ENCODE data around the gene IMMP2L.
"Not testable (repeated sequence)": the region's sequence is repeated elsewhere in the genome, so short reads cannot be mapped to it uniquely, and the experiment has no call there.

Gene IMMP2L

DNA sequence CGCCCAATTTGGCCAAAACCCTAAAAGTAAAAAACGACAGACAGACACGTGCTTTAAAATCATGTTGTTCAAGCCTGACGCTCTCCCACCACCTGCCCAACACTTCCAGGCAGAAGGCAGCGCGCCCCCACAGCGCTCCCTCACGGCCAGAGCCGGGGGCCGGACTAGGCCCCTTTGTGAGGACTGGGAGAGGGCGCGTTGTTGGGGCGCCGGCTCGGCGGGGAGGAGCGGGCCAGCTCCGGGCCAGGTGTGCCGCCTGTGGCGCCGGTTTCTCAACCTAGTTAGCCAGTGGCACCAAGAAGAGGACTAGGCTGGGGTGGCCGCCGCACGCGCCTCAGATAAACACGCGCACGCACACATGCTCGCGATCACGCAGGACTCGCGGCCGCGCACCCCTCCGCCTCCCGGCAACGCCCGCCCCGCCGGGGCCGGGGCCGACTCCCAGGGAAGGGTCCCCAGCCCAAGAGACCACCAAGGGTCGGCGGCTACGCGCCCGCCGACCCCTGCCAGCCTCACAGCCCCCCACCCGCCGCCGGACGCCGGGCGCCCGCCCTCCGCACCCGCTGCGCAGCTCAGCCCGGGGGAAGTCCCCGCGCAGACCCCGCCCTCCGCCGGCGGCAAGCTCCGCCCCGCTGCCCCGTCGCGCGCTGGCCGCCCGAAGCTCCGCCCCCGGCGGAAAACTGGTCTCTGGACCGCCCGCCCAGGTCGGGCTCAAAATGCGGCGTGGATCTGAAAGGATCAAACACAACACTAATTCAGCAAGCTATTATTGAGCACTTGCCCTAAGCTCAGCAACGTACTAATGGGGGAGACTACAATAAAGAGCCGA, at the start of gene IMMP2L:
Gene IMMP2L, minus strand, starts transcription at position 589 of the 829 bp plus-strand sequence.
- peak; percentile 82 for DNase-seq

- not testable (repeated sequence) for DNase-seq
These were observed 47.4 kb upstream of the IMMP2L start for GRCh38 chr7:111609483-111610254.

- DNase-seq, result no peak
These were observed 45.3 kb upstream of the IMMP2L start for GRCh38 chr7:111607621-111608020.

DNA sequence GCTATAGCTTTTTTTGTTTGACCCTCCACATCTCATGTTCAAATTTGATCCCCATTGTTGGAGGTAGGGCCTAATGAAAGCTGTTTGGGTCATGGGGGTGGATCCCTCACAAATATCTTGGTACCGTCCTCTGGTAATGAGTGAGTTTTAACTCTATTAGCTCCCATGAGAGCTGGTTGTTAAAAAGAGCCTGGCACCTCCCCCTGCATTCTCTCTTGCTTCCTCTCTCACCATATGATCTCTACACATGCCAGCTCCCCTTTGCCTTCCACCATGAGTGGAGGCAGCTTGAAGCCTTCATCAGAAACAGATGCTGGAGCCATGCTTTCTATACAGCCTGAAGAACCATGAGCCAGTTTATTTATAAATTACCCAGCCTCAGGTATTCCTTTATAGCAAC, 43.0 kb upstream of the IMMP2L start:
- DNase-seq, result no peak

DNA sequence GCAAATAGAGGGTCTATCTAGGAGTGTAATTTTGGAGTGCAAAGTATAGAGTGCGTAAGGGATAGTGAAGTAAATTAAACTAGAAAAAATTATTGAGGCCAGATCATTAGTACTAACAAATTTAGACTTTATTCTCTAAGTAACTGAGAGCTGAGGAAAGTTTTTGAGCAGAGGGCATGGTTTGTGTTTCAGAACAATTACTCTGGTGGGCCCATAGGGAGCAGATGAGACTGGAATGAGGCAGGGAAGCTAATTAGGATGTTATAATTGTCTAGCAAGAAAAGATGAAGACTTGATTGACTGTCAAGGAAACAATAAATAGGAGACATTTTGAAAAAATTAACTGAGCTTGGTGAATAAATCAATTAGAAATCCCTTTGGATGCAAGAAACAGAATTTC, 37.8 kb upstream of the IMMP2L start:
- DNase-seq, result no peak

DNA sequence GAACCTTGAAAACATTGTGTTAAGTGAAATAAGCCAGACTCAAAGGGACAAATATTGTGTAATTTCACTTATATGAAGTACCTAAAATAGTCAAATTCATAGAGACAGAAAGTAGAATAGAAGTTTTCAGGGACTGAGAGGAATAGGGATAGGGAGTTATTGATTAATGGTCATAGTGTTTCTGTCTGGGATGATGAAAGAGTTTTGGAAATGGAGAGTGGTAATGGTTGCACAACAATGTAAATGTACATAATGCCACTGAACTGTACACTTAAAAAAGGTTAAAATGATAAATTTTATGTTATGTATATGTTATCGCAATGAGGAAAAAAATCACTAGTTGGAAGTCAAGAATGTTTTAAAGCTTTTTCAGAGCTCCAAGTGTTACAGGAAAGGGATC, 33.5 kb upstream of the IMMP2L start:
- no peak for DNase-seq

- no peak for DNase-seq
These were observed 32.3 kb upstream of the IMMP2L start for GRCh38 chr7:111594602-111595001.

GRCh38 chr7:111593343-111593742, 31.1 kb upstream of the IMMP2L start:
- DNase-seq, result no peak

DNA sequence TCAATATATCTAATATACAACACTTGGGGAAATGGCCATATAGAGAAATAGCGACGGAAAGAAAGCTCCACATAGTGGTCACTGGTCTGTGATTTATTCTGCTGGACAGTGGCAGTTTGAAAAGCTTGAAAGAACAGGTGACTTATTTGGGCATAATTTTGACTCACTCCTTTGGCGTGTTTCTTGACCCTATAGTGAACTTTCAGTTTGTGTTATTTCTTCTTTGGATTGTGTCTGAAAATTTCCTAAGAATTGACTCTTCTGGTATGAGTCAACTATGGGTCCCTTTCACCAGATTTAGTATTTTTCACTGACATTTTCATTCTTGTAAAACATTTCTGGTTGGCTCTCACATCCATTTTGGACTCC, 25.8 kb upstream of the IMMP2L start:
- no peak for DNase-seq

- DNase-seq, result no peak
These were observed 25.2 kb upstream of the IMMP2L start for GRCh38 chr7:111587410-111588064.

GRCh38 chr7:111586711-111587409, 24.6 kb upstream of the IMMP2L start:
- DNase-seq, result no peak

DNA sequence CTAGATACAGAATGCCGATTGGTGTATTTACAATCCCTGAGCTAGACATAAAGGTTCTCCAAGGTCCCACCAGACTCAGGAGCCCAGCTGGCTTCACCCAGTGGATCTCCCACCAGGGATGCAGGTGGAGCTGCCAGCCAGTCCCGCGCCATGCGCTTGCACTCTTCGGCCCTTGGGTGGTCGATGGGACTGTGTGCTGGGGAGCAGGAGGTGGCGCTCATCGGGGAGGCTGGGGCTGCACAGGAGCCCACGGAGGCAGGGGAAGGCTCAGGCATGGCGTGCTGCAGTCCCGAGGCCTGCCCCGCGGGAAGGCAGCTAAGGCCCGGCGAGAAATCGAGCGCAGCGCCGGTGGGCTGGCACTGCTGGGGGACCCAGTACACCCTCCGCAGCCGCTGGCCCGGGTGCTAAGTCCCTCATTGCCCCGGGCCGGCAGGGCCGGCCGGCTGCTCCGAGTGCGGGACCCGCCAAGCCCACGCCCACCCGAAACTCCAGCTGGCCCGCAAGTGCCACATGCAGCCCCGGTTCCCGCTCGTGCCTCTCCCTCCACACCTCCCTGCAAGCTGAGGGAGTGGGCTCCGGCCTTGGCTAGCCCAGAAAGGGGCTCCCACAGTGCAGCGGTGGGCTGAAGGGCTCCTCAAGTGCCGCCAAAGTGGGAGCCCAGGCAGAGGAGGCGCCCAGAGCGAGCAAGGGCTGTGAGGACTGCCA, 19.6 kb upstream of the IMMP2L start:
- DNase-seq, result not testable (repeated sequence)

DNA sequence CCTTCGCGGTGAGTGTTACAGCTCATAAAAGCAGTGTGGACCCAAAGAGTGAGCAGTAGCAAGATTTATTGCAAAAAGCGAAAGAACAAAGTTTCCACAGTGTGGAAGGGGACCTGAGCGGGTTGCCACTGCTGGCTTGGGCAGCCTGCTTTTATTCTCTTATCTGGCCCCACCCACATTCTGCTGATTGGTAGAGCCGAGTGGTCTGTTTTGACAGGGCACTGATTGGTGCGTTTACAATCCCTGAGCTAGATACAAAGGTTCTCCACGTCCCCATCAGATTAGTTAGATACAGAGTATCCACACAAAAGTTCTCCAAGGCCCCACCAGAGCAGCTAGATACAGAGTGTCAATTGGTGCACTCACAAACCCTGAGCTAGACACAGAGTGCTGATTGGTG, 18.9 kb upstream of the IMMP2L start:
- not testable (repeated sequence) for DNase-seq

DNA sequence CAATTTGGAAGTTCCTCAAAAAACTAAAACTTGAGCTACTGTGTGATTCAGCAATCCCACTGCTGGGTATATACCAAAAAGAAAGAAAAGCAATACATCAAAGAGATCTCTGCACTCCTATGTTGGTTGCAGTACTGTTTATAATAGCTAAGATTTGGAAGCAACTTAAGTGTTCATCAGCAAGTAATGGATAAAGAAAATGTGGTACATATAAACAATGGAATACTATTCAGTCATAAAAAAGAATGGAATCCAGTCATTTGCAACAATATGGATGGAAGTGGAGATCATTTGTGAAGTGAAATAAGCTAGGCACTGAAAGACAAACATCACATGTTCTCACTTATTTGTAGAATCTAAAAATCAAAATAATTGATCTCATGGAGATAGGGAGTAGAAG, 16.5 kb upstream of the IMMP2L start:
- DNase-seq, result no peak

DNA sequence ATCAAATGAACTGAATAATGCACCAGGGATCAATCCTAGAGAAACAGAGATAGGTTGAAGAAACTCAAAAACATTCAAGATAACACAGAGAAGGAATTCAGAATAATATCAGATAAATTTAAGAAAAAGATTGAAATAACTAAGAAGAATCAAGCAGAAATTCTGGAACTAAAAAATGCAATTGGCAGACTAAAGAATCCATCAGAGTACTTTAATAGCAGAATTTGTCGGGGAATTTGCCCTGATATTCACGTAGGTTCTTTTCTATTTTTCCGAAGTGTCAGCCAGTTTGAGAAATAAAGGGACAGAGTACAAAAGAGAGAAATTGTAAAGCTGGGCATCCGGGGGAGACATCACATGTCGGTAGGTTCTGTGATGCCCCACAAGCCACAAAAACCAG, 9.4 kb upstream of the IMMP2L start:
- DNase-seq, result no peak

DNA sequence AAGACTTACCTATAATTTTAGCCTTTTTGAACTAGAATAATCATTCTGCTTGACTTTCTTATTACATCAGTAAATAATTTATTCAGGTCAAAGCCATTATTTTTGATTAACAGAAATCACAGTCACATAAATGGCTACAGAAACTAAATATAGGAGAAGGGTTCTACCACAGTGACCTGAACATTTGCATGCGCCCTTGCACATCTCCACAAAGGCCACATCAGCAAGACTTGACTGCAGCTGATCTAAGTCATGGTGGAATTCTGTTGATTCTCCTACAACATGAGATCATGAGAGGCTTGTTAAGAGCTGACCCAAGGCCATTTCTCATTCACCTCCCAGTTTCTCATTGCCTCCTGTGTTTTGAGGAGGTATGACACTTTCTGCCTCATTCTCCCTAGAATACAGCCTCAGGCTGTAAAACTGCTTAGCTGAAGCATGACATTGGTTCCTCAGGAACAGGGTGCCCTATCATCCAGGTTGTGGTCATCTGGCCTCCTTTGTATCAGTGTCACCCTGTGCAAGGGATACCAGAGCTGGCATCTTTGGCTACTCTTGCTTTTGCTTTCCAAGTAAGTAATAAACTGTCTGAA, 6.7 kb upstream of the IMMP2L start:
- no peak for DNase-seq

- DNase-seq, result no peak
These were observed 6.1 kb upstream of the IMMP2L start for GRCh38 chr7:111568419-111568818.

DNA sequence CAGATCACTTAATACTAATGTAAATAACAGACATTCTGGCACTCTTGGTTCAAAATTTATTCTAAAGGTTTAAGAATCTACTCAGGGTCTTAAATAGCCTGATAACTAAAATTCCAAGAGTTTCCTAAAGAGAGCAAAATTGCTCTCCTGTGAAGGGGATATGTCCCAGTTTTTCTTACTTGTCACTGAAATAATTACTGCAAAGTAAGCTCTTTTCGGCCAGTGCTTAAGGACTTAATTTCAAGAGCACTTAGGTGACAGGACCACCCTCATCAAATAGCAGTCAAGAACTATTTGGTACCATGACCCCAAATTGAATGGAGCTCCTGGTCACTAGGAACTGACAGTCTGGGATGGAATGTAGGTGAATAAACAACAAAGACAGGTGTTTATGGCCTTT, 1.8 kb upstream of the IMMP2L start:
- DNase-seq, result no peak

- no peak for DNase-seq
These were observed 713 bp downstream of the IMMP2L start for GRCh38 chr7:111561654-111561903.

DNA sequence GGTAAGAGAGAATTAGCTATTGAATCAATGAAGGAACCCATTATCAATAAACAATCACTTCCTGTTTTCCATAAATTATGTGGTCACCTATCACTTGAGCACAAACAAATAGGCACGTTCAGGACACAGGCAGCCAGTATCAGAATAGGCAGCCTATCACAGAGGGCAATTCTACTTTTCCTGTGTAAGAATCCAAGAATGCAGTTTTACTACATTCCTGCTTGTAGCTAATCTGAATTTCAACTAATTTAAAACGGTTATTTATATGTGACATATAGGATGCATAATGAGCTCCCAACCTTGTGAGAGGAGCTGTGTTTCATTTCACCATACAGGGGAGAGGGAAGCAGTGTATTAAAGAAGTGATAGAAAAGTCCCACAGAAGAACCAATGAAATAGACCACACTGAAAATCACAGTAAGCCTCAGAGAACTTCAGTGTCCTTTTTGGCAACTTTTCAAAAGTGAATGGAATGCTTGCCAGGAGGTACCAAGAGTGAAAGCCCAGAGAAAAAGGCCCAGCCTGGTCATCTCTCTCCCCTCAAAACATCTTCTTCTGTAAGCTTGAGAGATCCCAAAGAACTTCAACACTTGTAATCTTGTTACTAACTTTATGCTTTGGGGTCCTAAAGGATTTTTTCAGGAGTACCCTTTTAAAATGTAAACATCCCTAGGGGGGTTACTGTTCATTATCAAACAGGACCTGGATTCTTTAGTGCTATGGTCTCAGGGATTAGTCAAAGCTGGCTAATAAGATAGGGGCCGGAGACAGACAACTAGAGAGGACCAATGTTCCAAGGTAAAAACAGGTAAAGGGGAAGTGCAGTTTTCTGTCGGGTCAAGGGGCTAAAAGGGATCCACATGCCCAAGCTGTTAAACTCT, 1.3 kb downstream of the IMMP2L start:
- no peak for DNase-seq

- no peak for DNase-seq
These were observed 3.3 kb downstream of the IMMP2L start for GRCh38 chr7:111558991-111559390.
